IPS-11a (cell line): ENCODE measurements around the gene CCAR1.
A peak's percentile ranks its signal among the peaks of the same experiment; 100 is the strongest.
"Not testable (repeated sequence)": the region's sequence is repeated elsewhere in the genome, so short reads cannot be mapped to it uniquely, and the experiment has no call there.

Source experiments
- H3K4me3 ChIP-seq: one replicate; pipeline ENCODE4 v1.5.1; 2013; ENCODE audit warnings: low read depth, low read length, control low read depth

Gene CCAR1

DNA sequence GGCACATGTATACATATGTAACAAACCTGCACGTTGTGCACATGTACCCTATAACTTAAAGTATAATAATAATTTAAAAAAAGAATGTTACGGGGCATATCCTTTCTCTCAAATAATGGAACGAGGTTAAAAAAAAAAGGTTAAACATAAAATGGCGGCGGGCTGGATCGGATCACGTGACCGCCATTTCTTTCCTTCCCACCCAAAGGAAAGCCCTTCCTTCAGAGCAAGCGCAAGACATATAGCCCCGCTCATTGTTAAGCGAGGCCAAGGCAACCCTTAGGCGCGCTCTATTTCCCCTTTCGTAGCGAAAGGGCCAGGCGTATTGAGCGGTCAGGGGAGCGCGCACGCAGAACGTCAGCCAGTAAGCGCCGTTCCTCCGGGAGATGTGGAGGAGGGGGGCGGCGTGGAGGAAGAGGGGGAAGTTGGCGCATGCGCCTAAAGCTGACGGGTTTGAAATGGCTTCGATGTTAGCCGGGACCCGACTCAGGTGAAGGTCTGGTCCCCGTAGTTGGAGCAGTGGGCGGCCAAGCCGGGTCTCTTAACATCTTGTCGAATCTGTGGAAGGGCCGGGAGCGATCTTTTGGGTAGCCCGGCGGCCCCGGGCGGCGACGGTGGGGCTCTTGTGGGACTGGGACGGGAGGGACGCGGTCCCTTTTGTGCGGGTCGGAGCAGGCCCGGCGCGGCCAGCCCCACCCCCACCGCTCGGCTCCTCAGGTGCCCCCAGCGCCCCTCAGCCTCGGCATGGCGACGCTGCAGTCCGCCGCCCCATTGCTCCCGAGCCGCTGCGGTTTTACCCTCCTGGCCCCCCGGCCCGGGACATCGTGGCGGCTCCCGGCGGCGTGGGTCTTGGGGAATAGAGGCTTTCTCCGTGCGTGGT is at the start of gene CCAR1:
Gene CCAR1, plus strand, starts transcription at position 447 of the 880 bp plus-strand sequence. CDS start 1,266 bp downstream, outside the sequence.
- peak within 1 kb of the TSS; percentile 88 for H3K4me3 ChIP-seq

DNA sequence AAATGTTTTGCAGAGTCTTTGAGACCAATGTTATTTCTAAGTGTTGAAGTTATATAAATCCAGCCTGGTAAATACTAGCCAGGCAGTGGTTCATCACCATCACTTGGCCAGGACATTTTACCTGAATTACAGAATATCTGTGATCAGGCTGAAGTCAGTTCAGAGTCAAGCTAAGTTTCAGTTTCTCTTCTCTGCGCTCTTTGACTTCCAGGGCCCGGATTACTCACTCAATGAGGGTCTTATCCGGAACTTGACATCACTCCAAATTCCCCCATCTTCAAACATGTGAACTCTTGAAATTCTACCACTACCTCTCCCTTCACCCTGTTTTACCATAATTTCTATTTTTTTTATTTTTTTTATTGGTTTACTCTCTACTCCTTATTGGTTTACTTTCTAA is 36.6 kb upstream of the CCAR1 start:
- H3K4me3 ChIP-seq = no peak overlapping the region

- no peak overlapping the region for H3K4me3 ChIP-seq
These were observed 25.0 kb upstream of the CCAR1 start for GRCh38 chr10:68696018-68696417.

- no peak overlapping the region for H3K4me3 ChIP-seq
These were observed 23.9 kb upstream of the CCAR1 start for GRCh38 chr10:68697106-68697505.

DNA sequence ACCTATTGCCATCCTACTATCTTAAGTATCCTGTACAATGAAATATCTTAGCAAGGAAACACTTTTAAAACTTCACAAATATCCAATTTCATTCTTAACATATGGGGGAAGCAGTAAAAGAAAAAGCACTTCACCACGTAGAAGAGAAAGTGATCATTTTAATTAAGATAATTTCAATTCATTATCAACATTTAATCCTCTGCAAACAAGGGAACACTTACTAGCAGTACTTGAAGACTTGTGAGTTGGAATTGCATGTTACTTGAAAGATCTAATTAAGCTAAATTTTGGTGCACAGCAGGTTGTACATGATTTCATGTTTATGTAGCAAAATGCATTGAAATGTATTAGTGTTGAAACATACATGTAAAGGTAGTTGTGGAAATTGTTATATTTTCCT is 20.8 kb upstream of the CCAR1 start:
- no peak overlapping the region for H3K4me3 ChIP-seq

- no peak overlapping the region for H3K4me3 ChIP-seq
These were observed 15.5 kb upstream of the CCAR1 start for GRCh38 chr10:68705548-68705947.

- H3K4me3 ChIP-seq = not testable (repeated sequence)
These were observed 12.1 kb upstream of the CCAR1 start for GRCh38 chr10:68708987-68709386.

DNA sequence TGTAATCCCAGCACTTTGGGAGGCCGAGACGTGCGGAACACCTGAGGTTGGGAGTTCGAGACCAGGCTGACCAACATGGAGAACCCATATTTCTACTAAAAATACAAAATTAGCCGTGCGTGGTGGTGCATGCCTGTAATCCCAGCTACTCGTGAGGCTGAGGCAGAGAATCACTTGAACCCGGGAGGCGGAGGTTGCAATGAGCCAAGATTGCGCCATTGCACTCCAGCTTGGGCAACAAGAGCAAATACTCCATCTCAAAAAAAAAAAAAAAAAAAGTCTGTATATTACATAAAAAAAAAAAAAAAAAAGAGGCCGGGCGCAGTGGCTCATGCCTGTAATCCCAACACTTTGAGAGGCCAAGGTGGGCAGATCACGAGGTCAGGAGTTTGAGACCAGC is 8.0 kb upstream of the CCAR1 start:
- H3K4me3 ChIP-seq = not testable (repeated sequence)

- H3K4me3 ChIP-seq = no peak overlapping the region
These were observed 3.6 kb upstream of the CCAR1 start for GRCh38 chr10:68717435-68717834.

GRCh38 chr10:68721673-68722335 is 765 bp downstream of the CCAR1 start:
- H3K4me3 ChIP-seq = peak overlapping the region; percentile 88

DNA sequence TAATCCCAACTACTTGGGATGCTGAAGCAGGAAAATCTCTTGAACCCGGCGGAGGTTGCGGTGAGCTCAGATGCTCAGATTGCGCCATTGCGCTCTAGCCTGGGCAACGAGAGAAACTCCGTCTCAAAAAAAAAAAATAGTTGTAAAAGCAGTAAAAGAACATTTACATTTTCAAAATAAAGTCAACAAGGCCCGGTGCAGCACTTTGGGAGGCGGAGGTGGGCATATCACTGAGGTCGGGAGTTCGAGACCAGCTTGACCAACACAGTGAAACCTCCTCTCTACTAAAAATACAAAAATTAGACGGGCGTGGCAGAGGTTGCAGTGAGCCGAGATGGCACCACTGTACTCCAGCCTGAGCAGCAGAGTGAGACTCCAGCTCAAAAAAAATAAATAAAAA is 4.0 kb downstream of the CCAR1 start:
- no peak overlapping the region for H3K4me3 ChIP-seq

GRCh38 chr10:68727146-68727545 is 6.1 kb downstream of the CCAR1 start:
- H3K4me3 ChIP-seq = no peak overlapping the region

DNA sequence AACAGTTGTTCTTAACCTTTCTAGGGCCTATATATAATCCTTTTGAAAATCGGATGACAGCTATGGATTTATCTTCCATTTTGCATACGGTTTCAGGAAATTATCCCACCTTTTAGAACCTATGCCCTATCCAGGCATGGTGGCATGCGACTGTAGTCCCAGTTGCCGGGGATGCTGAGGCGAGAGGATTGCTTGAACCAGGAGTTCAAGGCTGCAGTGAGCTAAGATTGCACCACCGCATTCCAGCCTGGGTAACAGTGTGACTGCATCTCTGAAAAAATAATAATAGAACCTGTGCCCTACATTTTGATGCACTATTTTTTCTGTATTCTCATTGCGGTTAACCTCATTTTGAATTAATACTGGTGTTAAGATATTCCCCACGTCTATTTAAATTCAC is 11.6 kb downstream of the CCAR1 start:
- no peak overlapping the region for H3K4me3 ChIP-seq

DNA sequence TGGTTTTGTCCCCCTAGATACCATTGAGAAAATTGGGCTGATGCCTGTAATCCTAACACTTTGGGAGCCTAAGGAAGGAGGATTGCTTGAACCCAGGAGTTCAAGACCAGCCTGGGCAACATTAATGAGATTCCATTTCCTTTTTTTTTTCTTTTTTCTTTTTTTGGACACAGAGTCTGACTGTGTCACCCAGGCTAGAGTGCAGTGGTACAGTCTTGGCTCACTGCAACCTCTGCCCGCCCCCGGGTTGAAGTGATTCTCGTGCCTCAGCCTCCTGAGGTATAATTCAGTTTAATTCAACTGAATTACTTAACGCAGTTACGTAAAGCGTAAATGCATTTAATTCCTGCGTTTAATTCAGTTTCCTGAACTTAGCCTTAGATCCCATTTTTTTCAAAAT is 13.3 kb downstream of the CCAR1 start:
- no peak overlapping the region for H3K4me3 ChIP-seq

DNA sequence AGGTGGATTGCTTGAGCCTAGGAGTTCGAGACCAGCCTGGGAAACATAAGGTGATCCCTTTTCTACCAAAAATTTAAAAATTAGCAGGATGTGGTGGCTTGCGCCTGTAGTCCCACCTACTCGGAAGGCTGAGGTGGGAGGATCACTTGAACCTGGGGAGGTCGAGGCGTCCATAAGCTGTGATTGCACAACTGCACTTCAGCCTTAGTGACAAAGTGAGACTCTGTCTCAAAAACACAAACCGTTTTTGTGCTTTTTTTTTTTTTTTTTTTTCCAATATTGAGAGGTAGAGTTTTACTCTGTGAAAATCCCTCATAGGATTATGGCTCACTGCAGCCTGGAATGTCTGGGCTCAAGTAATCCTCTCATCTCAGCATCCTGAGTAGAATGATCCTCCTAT is 14.1 kb downstream of the CCAR1 start:
- no peak overlapping the region for H3K4me3 ChIP-seq

DNA sequence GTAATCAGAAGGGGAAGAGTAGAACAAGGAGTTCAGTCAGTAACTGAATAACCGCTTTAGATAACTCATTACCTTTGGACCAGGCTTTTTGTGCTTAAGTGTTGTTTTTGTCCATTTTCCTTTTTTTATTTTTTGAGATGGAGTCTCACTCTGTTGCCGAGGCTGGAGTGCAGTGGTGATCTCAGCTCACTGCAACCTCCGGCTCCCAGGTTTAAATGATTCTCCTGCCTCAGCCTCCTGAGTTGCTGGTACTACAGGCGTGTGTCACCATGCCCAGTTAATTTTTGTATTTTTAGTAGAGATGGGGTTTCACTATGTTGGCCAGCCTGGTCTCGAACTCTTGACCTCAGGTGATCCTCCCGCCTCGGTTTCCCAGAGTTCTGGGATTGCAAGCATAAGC is 14.7 kb downstream of the CCAR1 start:
- H3K4me3 ChIP-seq = not testable (repeated sequence)

DNA sequence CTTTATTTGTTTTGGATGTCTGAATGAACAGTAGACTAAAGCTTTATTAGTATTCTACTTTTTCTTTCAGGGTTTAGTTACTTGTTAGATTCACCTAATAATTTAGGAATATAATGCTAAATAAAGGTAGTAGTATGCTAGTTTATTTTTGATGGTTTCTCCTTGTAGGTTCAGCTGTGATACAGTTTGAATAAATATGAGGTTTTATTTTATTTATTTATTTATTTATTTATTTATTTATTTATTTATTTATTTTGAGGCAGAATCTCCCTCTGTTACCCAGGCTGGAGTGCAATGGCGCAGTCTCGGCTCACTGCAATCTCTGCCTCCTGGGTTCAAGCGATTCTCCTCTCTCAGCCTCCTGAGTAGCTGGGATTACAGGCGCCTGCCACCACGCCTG is 19.6 kb downstream of the CCAR1 start:
- H3K4me3 ChIP-seq = not testable (repeated sequence)

GRCh38 chr10:68742397-68742796 is 21.4 kb downstream of the CCAR1 start:
- H3K4me3 ChIP-seq = no peak overlapping the region

- H3K4me3 ChIP-seq = no peak overlapping the region
These were observed 31.8 kb downstream of the CCAR1 start for GRCh38 chr10:68752711-68753350.

GRCh38 chr10:68756246-68756645 is 35.2 kb downstream of the CCAR1 start:
- no peak overlapping the region for H3K4me3 ChIP-seq

DNA sequence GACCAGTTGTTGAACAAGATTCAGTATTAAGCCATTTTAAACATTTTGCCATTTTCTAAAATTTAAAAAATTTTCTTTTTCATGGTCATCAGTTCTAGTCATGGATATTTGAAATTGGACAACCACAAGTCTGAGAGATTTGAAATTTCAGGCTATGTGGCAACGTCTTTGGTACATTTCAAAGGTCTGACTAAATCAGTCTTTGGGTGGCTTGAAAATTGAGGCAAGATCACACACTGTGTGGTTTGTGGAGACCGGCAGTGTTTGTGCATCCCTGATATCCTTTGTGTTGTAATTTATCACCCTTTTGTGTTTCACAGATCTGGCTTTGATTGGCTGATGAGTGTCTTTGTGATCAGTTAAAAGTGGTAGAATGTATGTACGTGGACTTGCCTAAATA is 35.7 kb downstream of the CCAR1 start:
- no peak overlapping the region for H3K4me3 ChIP-seq
